OCI-LY1 (cell line): Measurements from ENCODE around the gene HCRTR1.

Experiments used
- H2AFZ ChIP-seq: fragments of 200-600 bp; sonication (generic), shearing (Covaris generic); 2 replicates; pipeline ENCODE4 v1.6.0; 2014; ENCODE audit warnings: antibody characterized with exemption, mild to moderate bottlenecking, low read length
- H3F3A ChIP-seq: fragments of 200-600 bp; sonication (generic), shearing (Covaris generic); 2 replicates; pipeline ENCODE4 v1.6.0; 2014; ENCODE audit warnings: mild to moderate bottlenecking, antibody characterized with exemption, low read length, moderate library complexity; ENCODE audit not compliant: insufficient read depth
- H3K27ac ChIP-seq: fragments of 200-600 bp; sonication (generic); 2 replicates; pipeline ENCODE4 v1.5.1; 2014; ENCODE audit warnings: low read length, mixed run types, mild to moderate bottlenecking, low read depth; ENCODE audit not compliant: poor library complexity, severe bottlenecking
- H3K27me3 ChIP-seq: fragments of 200-600 bp; sonication (generic); 2 replicates; pipeline ENCODE4 v1.6.0; 2014; ENCODE audit warnings: antibody characterized with exemption, mild to moderate bottlenecking, low read length, moderate library complexity; ENCODE audit not compliant: insufficient read depth
- H3K36me3 ChIP-seq: fragments of 200-600 bp; sonication (generic); 2 replicates; pipeline ENCODE4 v1.6.1; 2014; ENCODE audit warnings: mild to moderate bottlenecking, antibody characterized with exemption, low read length, moderate library complexity, mixed read lengths; ENCODE audit not compliant: insufficient read depth
- H3K4me1 ChIP-seq: fragments of 200-600 bp; sonication (generic); 2 replicates; pipeline ENCODE4 v1.5.1; 2014; ENCODE audit warnings: mild to moderate bottlenecking, low read length, moderate library complexity; ENCODE audit not compliant: insufficient read depth, severe bottlenecking
- H3K4me2 ChIP-seq: fragments of 200-600 bp; sonication (generic), shearing (Covaris generic); 2 replicates; pipeline ENCODE4 v1.6.1; 2014; ENCODE audit warnings: low read length
- H3K4me3 ChIP-seq: fragments of 200-600 bp; sonication (generic); 2 replicates; pipeline ENCODE4 v1.5.1; 2014; ENCODE audit warnings: low read length, low read depth, mild to moderate bottlenecking, mixed read lengths; ENCODE audit not compliant: poor library complexity, severe bottlenecking
- H3K79me2 ChIP-seq: fragments of 200-600 bp; shearing (Covaris generic); 2 replicates; pipeline ENCODE4 v1.6.1; 2016; ENCODE audit warnings: mixed run types, low read length, mixed read lengths; ENCODE audit not compliant: insufficient read depth
- H3K9ac ChIP-seq: fragments of 200-600 bp; sonication (generic), shearing (Covaris generic); 2 replicates; pipeline ENCODE4 v1.6.1; 2014; ENCODE audit warnings: mild to moderate bottlenecking, low read length, mixed read lengths
- H3K9me2 ChIP-seq: fragments of 200-600 bp; sonication (generic), shearing (Covaris generic); 2 replicates; pipeline ENCODE4 v1.6.1; 2014; ENCODE audit warnings: low read depth, mild to moderate bottlenecking, low read length, mixed read lengths
- H3K9me3 ChIP-seq: fragments of 200-600 bp; shearing (Covaris generic); 2 replicates; pipeline ENCODE4 v1.6.1; 2014; ENCODE audit warnings: low read length, mixed read lengths
- H4K20me1 ChIP-seq: fragments of 200-600 bp; sonication (generic), shearing (Covaris generic); 2 replicates; pipeline ENCODE4 v1.6.0; 2016; ENCODE audit warnings: mild to moderate bottlenecking, low read length; ENCODE audit not compliant: insufficient read depth
- EZH2 ChIP-seq: fragments of 200-600 bp; sonication (generic), shearing (Covaris generic); IDR thresholded peaks from 2 replicates; pipeline ENCODE4 v1.8.0; 2017; ENCODE audit warnings: borderline replicate concordance, mixed run types, mild to moderate bottlenecking, antibody characterized with exemption, low read length, moderate library complexity, mixed read lengths
- TF ChIP-seq, protein P1 (sequence below): fragments of 200-600 bp; sonication (generic), shearing (Covaris generic); IDR thresholded peaks from 2 replicates; pipeline ENCODE4 v1.5.1; 2017; ENCODE audit warnings: mild to moderate bottlenecking, antibody characterized with exemption, low read length, moderate library complexity, mixed read lengths

Gene HCRTR1

DNA sequence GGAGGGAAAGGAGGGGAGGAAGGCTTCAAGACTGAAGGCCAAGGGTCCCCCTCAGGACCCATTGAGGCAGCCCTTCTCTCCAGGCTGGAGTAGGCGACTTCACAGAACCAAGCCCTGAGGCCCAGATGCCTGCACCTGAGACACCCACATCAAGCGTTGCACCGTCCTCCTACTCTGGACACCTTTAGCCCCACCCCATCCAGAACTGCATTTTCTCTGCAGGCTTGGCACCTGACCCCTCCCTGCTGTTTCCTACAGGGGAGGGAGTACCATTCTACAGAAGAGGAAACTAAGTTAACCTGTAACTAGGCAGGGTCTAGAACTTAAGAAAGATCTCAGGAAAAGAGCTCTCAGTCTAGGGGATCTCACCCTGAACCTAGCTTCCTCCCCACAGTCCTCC lies 15.2 kb downstream of the HCRTR1 start:
- H3K4me3 ChIP-seq: no peak overlapping the region
- no peak overlapping the region for H3K9ac ChIP-seq
- no peaks in the 10 kb centered on the region for H3K9me3 ChIP-seq
- peaks cover 10% of the 10 kb centered on the region for H3K79me2 ChIP-seq
- H3K4me1 ChIP-seq: no peaks in the 10 kb centered on the region
- H3K36me3 ChIP-seq: peaks cover 75% of the 10 kb centered on the region
- H4K20me1 ChIP-seq: no peaks in the 10 kb centered on the region
- H3K4me2 ChIP-seq: no peak overlapping the region
- TF ChIP-seq EZH2: no peak
- TF ChIP-seq, protein P1, sequence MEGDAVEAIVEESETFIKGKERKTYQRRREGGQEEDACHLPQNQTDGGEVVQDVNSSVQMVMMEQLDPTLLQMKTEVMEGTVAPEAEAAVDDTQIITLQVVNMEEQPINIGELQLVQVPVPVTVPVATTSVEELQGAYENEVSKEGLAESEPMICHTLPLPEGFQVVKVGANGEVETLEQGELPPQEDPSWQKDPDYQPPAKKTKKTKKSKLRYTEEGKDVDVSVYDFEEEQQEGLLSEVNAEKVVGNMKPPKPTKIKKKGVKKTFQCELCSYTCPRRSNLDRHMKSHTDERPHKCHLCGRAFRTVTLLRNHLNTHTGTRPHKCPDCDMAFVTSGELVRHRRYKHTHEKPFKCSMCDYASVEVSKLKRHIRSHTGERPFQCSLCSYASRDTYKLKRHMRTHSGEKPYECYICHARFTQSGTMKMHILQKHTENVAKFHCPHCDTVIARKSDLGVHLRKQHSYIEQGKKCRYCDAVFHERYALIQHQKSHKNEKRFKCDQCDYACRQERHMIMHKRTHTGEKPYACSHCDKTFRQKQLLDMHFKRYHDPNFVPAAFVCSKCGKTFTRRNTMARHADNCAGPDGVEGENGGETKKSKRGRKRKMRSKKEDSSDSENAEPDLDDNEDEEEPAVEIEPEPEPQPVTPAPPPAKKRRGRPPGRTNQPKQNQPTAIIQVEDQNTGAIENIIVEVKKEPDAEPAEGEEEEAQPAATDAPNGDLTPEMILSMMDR: no peak
- H3K27me3 ChIP-seq: no peaks in the 10 kb centered on the region
- H2AFZ ChIP-seq: no peak overlapping the region
- no peak overlapping the region for H3K27ac ChIP-seq
- H3F3A ChIP-seq: no peaks in the 10 kb centered on the region
- no peaks in the 10 kb centered on the region for H3K9me2 ChIP-seq

DNA sequence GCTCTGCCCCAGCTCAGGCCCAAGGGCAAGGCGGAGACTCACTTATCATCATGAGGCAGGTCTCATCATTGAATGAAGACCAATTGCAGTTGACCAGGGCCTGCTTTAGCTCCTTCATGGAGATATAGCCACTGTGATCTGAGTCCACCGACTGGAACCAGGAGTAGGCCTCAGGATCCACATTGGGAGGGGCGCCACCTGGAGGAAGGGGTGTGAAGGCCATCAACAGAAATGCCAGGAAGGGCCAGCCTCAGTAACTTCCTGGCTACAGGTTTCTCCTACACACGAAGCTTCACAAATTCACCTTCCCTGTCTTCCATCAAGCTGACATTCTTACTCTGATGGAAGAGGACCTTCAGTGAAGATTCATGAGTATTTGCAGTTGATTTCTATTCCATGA lies 15.6 kb downstream of the HCRTR1 start:
- H3K27me3 ChIP-seq: no peaks in the 10 kb centered on the region
- no peak overlapping the region for H3K4me2 ChIP-seq
- H3K4me1 ChIP-seq: peaks cover 2% of the 10 kb centered on the region
- no peak overlapping the region for H3K27ac ChIP-seq
- H3F3A ChIP-seq: no peaks in the 10 kb centered on the region
- H3K9me2 ChIP-seq: no peaks in the 10 kb centered on the region
- H3K79me2 ChIP-seq: peaks cover 14% of the 10 kb centered on the region
- peaks cover 70% of the 10 kb centered on the region for H3K36me3 ChIP-seq
- no peaks in the 10 kb centered on the region for H4K20me1 ChIP-seq
- TF ChIP-seq EZH2: no peak
- TF ChIP-seq, protein P1: peak; percentile 58
- no peak overlapping the region for H3K4me3 ChIP-seq
- no peak overlapping the region for H2AFZ ChIP-seq
- H3K9ac ChIP-seq: no peak overlapping the region
- H3K9me3 ChIP-seq: no peaks in the 10 kb centered on the region

DNA sequence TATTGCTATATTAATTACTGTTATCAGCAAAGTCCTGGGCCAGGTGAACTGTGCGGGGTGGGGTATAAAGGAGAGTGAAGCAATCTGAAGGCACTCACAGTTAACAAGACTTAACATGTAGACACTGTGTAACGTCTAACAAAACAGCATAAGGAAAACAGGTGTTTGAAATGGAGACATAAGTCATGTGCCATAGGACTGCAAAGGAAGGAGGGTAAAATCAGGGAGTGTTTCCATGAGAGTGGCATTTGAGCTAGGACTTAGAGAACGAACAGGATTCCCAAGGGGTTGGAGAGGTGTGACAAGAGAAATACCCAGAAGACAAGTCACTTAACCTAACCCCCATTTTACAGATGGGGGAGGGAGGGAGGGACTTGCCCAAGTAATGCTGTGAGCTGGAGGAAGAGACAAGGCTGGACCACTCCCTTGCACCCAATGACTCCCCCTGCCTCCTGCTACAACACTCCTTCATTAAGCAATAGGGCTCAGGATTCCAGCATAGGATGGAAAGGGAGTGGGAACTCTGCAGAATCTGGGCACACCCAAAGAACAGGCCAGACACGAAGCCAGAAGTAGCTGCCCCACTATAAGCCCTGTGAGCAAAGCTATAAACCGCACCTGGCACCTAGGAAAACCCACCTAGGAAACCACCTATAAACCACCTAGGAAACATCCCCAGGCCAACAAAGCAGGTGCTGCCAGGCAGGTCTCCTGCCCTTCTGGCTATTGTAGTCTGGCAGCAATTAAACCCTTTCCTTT lies 20.6 kb downstream of the HCRTR1 start:
- TF ChIP-seq, protein P1: no peak
- TF ChIP-seq EZH2: no peak
- Histone ChIP-seq H4K20me1 (no peaks in the 10 kb centered on the region), H3K9me3 (no peaks in the 10 kb centered on the region), H3K4me3 (no peak overlapping the region), H3K9ac (no peak overlapping the region), H3K4me2 (no peak overlapping the region), H3K27me3 (no peaks in the 10 kb centered on the region), H3K4me1 (peaks cover 30% of the 10 kb centered on the region), H3K79me2 (peaks cover 54% of the 10 kb centered on the region), H3K9me2 (no peaks in the 10 kb centered on the region), H2AFZ (no peak overlapping the region), H3F3A (no peaks in the 10 kb centered on the region), H3K27ac (no peak overlapping the region), H3K36me3 (peaks cover 26% of the 10 kb centered on the region; the same call in 1 of the 2 replicates)
